NCI-H146 (cell line): ENCODE results near the gene BAHCC1.
"Not testable (repeated sequence)": the region's sequence is repeated elsewhere in the genome, so short reads cannot be mapped to it uniquely, and the experiment has no call there.

ENCODE experiments used
- DNase-seq: peaks from one replicate; lab custom pipeline; 2025; lab: John Stamatoyannopoulos, UW

BAHCC1 gene

GRCh38 chr17:81394921-81395599 is at the start of gene BAHCC1:
Gene BAHCC1, plus strand, starts transcription at chr17:81395457. Its CDS starts 4,283 bp downstream, at chr17:81399740.
- DNase-seq, result peak; percentile 100

DNA sequence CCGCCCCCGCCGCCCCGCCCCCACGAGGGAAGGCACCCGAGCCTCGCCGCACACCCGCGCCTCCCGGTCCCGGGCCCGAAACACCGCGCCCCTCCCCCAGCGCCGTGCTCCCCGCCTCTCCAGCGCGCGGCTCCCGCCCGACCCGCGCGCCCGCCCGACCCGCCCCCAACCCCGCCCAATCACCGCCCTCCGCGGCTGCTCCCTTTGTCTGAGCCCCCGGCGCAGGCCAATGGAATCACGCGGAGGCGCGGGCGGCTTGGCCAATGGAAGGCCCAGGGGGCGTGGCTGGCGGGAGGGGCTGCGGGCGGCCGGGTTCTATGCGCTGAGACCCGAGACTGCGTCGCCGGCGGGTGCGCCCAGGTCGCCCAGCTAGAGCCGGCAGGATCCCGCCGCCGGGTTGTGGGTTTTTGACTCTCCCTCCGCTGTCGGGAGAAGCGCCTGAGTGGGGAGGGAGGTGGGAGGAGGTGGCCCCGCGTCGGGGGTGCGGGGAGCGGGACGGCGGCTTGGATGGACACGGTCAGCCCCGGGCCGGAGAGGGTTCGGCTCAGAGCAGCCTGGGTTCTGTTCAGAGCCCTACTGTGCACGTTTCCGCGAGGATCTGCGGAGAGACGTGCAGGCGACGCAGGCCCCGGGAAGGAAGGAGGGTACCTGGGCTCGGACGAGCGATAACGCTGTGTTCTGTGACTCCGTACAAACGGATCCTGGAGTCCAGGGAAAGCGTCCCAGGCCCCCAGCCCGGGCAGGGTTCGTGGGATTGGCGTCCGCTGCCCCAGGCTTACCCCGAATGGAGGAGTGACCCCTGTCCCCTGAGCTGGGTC is 49.0 kb upstream of the BAHCC1 start:
- peak; percentile 97 for DNase-seq

DNA sequence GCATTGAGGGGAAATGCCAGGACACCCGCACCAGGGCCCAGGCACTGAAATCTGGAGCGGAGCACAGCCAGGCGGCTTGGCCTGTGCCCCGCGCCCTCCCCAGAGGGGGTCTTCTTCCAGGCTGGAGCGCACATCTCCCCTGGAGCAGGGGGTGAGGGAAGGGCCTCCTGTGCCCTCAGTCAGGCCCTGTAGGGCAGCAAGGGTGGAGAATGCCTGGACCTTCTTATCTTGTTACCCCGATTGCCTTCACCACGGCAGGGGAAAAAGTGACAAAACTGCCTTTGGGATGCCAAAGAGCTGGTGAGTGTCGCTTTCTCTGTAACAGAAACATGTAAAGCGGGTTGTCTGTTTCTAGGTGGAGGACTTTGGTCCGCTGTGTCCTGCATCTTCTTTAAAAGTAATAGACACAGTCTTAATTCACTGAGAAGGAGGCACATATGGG is 48.3 kb upstream of the BAHCC1 start:
- no peak for DNase-seq

DNA sequence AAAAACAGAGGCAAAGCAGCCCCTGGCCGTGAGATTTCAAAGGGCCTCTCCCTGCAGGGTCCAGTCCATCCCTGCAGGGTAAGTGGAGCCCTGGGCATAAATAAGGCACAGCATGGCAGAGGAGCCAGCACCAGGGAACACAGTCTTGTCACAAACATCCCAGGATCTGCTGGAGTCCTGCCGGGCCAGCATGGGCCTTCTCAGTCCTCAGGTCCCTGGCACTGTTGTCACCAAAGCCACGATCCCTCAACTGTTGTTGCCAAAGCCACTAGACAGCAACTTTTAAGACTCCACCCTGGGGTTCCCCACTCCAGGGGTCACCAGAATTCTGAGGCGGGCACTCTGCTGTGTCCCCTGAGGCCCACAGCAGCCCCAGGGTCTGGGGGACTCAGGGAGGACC is 47.8 kb upstream of the BAHCC1 start:
- DNase-seq, result no peak

- DNase-seq, result peak; percentile 35
These were observed 46.9 kb upstream of the BAHCC1 start for GRCh38 chr17:81348097-81349055.

DNA sequence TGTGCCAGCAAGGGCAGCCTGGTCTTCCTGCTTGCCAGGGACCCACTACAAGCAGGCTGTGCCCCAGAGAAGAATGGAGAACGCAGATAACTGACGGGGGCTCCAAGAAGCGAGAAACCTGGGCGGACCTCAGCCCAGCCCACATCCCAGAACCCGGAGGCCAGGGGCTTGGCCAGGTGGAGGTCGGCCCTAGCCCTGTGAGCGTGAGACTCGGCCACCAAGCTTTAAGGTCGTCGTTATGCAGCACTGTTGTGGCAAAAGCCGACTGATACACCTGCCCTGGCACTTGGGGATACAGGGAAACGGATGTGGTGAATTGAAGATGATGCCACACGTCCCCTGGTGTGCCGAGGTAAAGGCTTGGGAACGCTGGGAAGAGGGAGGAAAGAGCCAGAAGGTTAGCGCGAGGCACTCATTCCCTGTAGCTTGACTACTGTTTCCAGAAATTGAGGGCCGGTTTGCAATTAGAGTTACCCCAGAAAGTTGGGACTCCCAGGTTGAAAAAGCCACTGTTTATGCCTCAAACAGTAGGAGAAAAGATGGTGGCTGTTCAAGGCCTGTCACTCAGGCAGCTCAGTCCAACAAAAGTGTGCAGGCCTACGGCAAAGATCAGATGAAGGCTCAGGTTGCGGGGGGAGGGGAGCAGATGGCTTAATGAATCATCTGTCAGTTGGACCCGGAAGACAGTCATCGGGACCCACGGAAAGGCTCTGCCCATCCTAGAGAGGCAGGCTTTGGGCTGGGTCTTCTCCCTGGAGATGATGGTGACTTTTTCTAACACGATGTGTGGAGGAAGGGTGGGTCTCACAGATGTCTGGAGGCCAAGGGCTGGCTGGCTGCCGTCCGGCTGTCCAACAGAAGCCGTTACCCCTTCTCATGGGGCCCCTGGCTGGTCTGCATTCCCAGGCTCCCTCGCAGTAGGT is 45.6 kb upstream of the BAHCC1 start:
- DNase-seq, result no peak

DNA sequence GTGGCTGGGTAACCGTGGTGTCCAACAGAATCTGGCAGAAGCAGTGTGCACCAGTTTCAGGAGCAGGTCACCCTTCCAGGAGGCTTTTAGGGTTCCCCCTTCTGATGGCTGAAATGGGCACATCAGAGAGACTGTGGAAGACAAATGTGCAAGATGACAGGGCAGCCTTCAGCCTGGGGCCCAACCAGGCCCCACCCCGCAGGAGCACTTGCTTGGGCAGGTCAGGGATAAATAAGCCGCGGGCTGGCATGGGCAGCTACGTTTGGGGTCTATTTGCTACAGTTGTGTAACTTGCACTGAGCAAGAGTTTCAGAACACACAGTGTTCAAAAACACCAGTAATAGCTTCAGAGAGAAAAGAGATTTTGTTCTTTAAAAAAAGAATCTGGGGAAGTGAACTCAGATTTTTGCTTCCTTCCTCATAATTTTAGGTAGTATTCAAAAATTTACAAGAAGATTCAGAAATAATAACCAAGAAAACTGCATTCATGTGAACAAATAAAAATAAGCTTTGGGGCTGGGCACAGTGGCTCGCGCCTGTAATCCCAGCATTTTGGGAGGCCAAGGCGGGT is 44.9 kb upstream of the BAHCC1 start:
- DNase-seq, result no peak

DNA sequence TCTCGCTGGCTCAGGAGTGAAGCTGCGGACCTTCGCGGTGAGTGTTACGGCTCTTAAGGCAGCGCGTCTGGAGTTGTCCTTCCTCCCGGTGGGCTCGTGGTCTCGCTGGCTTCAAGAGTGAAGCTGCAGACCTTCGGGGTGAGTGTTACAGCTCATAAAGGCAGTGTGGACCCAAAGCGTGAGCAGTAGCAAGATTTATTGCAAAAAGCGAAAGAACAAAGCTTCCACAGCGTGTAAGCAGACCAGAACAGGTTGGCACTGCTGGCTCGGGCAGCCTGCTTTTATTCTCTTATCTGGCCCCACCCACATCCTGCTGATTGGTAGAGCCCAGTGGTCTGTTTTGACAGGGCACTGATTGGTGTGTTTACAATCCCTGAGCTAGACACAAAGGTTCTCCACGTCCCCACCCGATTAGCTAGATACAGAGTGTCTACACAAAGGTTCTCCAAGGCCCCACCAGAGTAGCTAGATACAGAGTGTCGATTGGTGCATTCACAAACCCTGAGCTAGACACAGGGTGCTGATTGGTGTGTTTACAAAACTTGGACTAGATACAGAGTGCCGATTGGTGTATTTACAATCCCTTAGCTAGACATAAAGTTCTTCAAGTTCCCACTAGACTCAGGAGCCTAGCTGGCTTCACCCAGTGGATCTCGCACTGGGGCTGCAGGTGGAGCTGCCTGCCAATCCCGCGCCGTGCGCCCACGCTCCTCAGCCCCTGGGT is 43.8 kb upstream of the BAHCC1 start:
- not testable (repeated sequence) for DNase-seq

- DNase-seq, result not testable (repeated sequence)
These were observed 43.2 kb upstream of the BAHCC1 start for GRCh38 chr17:81352056-81352455.

DNA sequence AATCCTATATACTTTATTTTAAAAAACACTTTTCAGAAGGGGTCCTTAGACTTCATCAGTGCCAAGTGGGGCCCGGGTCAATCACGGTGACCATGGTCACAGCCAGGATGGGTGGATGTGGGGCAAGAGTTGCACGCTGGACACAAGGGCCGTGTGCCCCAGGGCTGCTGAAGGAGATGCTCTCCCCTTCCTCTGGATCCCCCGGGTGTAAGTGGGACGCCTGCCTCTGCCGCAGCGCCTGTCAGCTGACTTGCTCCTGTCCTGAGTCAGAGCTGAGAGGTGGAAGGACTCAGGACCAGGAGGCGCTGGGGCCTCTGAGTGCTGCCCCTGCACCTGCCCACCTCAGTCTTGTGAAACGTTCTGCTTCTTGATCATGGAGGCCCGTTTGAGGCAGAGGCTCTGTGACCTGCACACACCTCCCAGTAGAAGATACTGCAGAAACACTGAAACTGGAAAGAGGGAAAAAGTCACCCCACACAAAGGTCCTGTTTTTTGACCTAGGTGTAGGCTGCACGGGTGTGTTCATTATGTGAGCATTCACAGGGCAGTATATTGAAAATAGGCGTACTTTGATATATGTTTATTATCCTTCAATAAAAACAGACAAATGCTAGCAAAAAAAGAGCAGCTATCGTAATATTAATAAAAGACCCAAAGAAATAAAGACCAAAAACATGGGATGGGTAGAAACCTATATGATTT is 40.9 kb upstream of the BAHCC1 start:
- no peak for DNase-seq

- no peak for DNase-seq
These were observed 40.3 kb upstream of the BAHCC1 start for GRCh38 chr17:81354954-81355347.

DNA sequence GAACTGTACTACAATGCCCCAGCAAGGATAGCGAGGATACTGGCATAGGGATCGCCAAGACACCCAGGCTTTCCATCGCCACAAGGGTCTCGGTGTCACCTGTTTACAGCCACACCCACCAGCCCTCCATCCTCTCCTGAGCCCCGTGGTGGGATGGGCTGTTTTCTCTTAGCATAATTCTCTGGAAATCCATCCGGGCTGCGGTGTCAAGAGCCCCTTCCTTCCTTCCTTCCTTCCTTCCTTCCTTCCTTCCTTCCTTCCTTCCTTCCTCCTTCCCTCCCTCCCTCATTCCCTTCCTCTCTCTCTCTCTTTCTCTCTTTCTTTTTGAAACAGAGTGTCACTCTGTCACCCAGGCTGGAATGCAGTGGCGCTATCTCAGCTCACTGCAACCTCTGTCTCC is 36.0 kb upstream of the BAHCC1 start:
- DNase-seq, result no peak

DNA sequence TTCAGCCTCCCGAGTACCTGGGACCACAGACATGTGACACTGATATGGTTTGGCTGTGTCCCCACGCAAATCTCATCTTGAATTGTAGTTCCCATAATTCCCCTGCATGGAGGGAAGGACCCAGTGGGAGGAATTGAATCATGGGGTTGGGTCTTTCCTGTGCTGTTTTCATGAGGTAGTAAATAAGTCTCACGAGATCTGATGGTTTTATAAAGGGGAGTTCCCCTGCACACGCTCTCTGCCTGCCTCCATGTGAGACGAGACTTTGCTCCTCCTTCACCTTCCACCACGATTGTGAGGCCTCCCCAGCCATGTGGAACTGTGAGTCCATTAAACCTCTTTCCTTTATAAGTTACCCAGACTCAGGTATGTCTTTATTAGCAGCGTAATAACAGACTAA is 33.3 kb upstream of the BAHCC1 start:
- DNase-seq, result not testable (repeated sequence)

GRCh38 chr17:81364278-81365147 is 30.7 kb upstream of the BAHCC1 start:
- DNase-seq, result no peak

DNA sequence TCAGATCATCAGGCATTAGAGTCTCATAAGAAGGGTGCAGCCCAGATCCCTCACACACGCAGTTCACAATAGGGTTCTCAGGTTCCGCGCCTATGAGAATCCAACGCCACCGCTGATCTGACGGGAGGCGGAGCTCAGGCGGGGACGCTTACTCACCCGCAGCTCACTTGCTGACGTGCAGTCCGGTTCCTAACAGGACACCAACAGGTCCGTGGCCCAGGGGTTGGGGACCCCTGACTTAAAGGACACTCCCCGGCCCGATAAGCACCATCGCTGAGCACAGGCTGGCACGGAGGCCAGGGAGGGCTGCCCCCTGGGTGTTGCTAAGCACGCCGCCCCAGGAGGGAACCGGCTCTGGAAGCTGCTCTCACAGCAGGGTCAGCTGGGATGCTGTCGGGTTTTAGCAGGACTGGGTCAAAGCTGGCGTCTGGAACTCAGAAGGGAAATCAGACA is 30.1 kb upstream of the BAHCC1 start:
- DNase-seq, result peak; percentile 60

DNA sequence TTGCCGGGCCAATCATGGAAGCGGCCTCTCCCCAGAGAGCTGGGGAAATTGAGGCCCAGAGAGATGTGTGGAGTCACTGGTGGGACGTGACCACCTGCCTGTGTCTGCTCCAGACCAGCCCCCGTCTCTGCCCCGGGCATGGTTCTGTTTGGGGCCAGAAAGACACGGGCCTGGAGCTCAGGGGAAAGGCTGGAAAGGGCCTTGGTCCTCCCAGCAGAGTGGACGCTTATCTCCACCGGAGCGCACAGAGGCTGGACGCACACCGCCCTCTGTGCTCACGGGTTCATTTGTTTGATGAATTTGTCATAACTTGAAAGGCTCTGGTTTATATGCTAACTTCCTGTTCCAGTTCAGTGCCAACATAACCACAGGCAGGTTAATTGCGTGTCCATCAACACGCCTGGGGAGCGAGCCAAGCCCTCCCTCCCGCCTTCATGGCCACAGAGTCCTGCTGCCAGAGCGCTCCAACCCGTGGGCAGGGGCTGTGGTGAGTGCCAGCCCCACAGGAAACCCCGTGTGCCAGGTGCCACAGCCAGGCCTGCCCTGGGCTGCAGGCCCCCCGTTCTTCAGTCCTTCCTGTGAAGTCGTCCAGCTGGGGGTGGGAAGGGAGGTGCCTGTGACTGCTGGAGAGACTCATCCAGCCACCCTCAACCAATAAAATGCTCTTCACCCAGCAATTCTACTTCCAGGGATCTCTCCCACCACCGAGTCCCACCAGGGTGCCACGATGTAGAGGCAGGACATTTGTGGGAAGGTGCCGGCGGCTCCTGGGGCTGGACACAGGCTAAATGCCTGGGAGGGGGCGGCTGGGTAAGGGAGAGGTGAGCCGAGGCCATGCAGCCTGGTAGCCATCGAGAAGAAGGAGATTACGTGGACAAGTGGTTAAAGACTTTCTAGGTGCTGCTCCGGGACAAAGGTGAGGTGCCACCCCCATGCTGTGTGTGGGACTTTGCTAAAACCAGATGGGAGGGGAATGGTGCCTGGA is 29.4 kb upstream of the BAHCC1 start:
- DNase-seq, result peak; percentile 69

DNA sequence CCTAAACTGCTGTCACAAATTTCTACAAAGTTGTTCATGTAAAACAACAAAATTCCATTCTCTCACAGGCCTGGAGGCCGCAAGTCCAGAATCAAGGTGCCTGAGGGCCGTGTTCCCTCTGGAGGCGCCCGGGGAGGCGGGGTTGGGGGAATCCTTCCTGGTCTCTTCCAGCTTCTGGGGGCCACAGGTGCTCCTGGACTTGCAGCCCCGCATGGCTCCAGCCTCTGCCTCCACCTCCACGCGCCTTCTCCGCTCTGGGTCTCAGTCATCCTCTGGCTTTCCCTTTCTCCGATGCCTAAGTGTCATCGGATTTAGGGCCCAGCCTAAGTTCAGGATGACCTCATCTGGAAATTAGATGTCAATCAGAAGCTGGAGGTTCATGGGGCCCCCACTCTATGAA is 28.6 kb upstream of the BAHCC1 start:
- DNase-seq, result no peak
